Colonic mucosa (tissue), 4 donors: ENCODE data around the gene PITX2. TPM values are rescaled to one million over a fixed set of nuclear protein-coding genes. Genes with fewer than 3 reads are reported as not detected.
A peak's percentile ranks its signal among the peaks of the same experiment; 100 is the strongest.

Experiments used
- DNase-seq: peaks from one replicate; pipeline ENCODE4 v3.0.0-alpha.2; 2020
- H3K27ac ChIP-seq: fragments of 200-600 bp; one replicate; pipeline ENCODE4 v1.8.0; 2021
- H3K27me3 ChIP-seq: fragments of 200-600 bp; one replicate; pipeline ENCODE4 v1.8.0; 2021
- H3K36me3 ChIP-seq: fragments of 200-600 bp; one replicate; pipeline ENCODE4 v1.8.0; 2021
- H3K4me1 ChIP-seq: fragments of 200-600 bp; one replicate; pipeline ENCODE4 v1.8.0; 2021; ENCODE audit warnings: mild to moderate bottlenecking
- H3K4me3 ChIP-seq: fragments of 200-600 bp; one replicate; pipeline ENCODE4 v1.8.0; 2021
- H3K9ac ChIP-seq, 2 donors: one replicate each; pipeline ENCODE4 v1.7.0; 2013; ENCODE audit warnings: control low read depth in 2 of 2, low read depth in 2 of 2, low read length in 2 of 2
- H3K9me3 ChIP-seq: fragments of 200-600 bp; one replicate; pipeline ENCODE4 v1.8.0; 2021
- CTCF ChIP-seq: fragments of 200-600 bp; IDR thresholded peaks from one replicate; pipeline ENCODE4 v1.8.0; 2022; ENCODE audit warnings: antibody characterized with exemption, mild to moderate bottlenecking
- intact Hi-C: fragments of 100-400 bp; cut with DNase I; formaldehyde crosslinking; loops from one replicate; pipeline ENCODE4 v1.14.1; 2022
- total RNA-seq, 2 donors: library from RNA; stranded (reverse); fragmentation: NEBNext Ultra II Directional in 1 of 2; extraction: Animal tissue kit (Norgen Biotek cat#: 25700) in 1 of 2; gene quantifications; one replicate each; pipeline ENCODE4 v1.2.1, GENCODE V29; 2021
- donor health status: healthy.
- donor health status: DM: no; HTN: no; CAD: no.
- donor health status: DM: no; HTN: no; CAD: no.

Gene PITX2
- total RNA-seq, 2 donors from 2014 or later: 0.45 to 0.64 TPM

GRCh38 chr4:110617646-110618580 is 5.0 kb downstream of the PITX2 start:
- no peak overlapping the region for H3K4me3 ChIP-seq
- H3K9me3 ChIP-seq: no peaks in the 10 kb centered on the region
- H3K9ac ChIP-seq: peak overlapping the region in 1 of 2 donors; percentile 38
- peaks cover 99% of the 10 kb centered on the region for H3K27me3 ChIP-seq
- TF ChIP-seq CTCF: no peak
- H3K36me3 ChIP-seq: no peaks in the 10 kb centered on the region
- no peak for DNase-seq
- intact Hi-C loops: no loop called here
- H3K27ac ChIP-seq: no peak overlapping the region
- H3K4me1 ChIP-seq: peaks cover 15% of the 10 kb centered on the region

DNA sequence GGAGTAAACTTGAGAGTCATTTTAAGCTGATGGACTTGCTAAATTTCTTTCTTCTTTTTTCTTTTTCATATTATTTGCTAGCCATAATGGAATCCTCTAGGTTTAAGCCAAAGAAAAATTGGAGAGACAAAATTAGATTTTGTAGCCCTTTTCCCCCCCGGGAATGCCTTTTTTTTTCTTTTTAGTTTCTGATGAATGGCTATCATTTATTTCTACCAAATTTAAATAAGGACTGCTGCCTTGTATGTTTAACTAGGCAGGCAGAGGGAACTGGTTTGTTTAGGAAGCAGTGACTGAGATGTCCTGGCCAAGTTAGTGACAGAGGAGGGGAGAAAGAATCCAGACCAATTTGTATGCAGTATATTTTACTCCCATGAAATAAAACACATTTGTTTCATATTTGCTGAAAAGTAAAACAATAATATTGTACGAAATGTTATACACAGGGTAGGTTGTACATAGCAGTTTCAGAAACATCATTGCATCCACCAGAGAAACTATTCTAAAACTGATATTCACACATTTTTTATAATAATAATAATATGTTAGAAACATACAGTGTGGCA is 5.7 kb downstream of the PITX2 start:
- H3K27ac ChIP-seq: no peak overlapping the region
- intact Hi-C loops: no loop called here
- peaks cover 99% of the 10 kb centered on the region for H3K27me3 ChIP-seq

GRCh38 chr4:110616238-110617074 is 6.4 kb downstream of the PITX2 start:
- no peak for DNase-seq
- Histone ChIP-seq H3K4me3 (no peak overlapping the region), H3K9me3 (no peaks in the 10 kb centered on the region), H3K9ac (no peak overlapping the region), H3K27me3 (peaks cover 99% of the 10 kb centered on the region), H3K36me3 (no peaks in the 10 kb centered on the region), H3K4me1 (peaks cover 11% of the 10 kb centered on the region), H3K27ac (no peak overlapping the region)
- intact Hi-C loops: no loop called here
- TF ChIP-seq CTCF: no peak

More for the DNA sequence above, 5.7 kb downstream of the PITX2 start:
- H3K9ac ChIP-seq: no peak overlapping the region
- H3K4me3 ChIP-seq: no peak overlapping the region
- no peaks in the 10 kb centered on the region for H3K9me3 ChIP-seq
- no peak for TF ChIP-seq CTCF
- no peak for DNase-seq
- H3K4me1 ChIP-seq: peaks cover 13% of the 10 kb centered on the region
- H3K36me3 ChIP-seq: no peaks in the 10 kb centered on the region

DNA sequence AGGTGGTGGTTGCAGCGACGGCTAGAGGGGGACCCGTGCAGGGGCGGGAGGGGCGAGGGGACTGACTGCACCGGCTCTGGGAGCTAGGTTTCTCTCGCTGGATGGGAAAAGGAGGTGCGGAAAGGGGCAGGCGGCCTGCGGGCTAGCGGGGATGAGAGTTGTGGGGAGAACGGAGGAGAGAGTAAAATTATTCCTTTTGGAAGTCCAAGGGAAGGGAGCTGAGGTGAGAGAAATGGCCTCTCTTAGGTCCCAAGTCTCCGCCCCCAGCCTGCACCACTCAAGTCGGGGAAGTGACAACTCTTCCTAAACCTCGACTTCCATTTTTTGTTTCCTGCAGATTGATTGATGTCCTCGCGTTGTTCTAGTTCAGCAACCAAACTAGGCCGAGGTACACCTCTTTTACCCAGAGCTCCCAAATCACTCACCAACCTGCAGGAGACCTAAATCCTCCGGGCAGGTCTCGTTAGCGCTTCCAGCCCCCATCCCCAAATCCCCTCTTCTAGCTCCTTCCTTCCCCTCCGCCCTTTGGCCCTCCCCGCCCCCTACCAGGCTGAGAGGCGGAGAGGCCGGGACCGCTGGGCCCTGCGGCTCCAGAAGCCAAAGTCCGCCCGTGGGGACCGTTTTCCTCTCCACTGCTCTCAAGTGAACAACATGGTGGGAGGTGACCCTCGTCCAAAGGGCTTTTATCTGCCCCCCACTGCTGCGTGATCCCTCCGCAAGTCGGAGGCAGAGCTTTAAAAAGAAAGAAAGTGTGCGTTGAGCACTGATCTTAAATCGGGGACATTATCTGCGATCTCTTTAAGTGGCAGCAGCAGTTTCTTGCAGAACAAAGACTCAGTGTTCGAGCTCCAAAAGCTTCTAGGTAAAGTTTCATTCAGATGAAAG is 7.3 kb downstream of the PITX2 start:
- H3K27ac ChIP-seq: no peak overlapping the region
- peaks cover 99% of the 10 kb centered on the region for H3K27me3 ChIP-seq

More for the DNA sequence above, 7.3 kb downstream of the PITX2 start:
- intact Hi-C loops: no loop called here
- no peak for TF ChIP-seq CTCF
- Histone ChIP-seq H3K36me3 (no peaks in the 10 kb centered on the region), H3K9me3 (no peaks in the 10 kb centered on the region), H3K9ac (no peak overlapping the region), H3K4me1 (peaks cover 5% of the 10 kb centered on the region), H3K4me3 (no peak overlapping the region)
- DNase-seq: no peak
